ENCODE measurements around the gene AK8. TPM values are rescaled to one million over a fixed set of nuclear protein-coding genes. Genes with fewer than 3 reads are reported as not detected.

Gene AK8
- total and polyA plus RNA-seq, 9 of the 15 experiments (the other 6 are each of a cell fraction or from before 2014, with no cell fraction given): 0.06 to 0.37 TPM; not detected in 7

- H3K9ac ChIP-seq (ENCODE audit: insufficient read depth in 1 of 2, low read depth in 2 of 2, low read length in 2 of 2): no peak overlapping the region
- ChIA-PET POLR2A (interaction anchor here (0.8 to 1.5 kb wide), 2 partner anchors 9 to 12 kb away, joined by 3 to 5 read pairs; no protein-coding TSS in a partner anchor), CTCF (ENCODE audit: low intra/inter-chr PET ratio) (no interaction called here)
- WGBS (ENCODE audit: insufficient coverage, low coverage, missing lambda C conversion rate): 66% methylated on average over 9 of the region's 9 CpGs
- peaks cover 0 to 2% of the 10 kb centered on the region in 2 experiments; a peak in 2 of 5 replicates for H3K4me1 ChIP-seq (replicated peaks in 1 of 2; ENCODE audit: control insufficient read depth in 2 of 2, insufficient read depth in 2 of 2, low read length in 2 of 2)
- no peaks in the 10 kb centered on the region for H3K79me2 ChIP-seq (ENCODE audit: control insufficient read depth, insufficient read depth, low read length)
- ATAC-seq: no peak
- no peak overlapping the region for H3K4me2 ChIP-seq (ENCODE audit: insufficient read depth, low read length)
- in situ Hi-C loops (cut with MboI) (no loop called here), intact Hi-C loops (cut with micrococcal nuclease) (no loop called here)
- peaks cover 6 to 9% of the 10 kb centered on the region in 2 experiments; a peak in 4 of 5 replicates for H3K27me3 ChIP-seq (ENCODE audit: control insufficient read depth in 2 of 2, insufficient read depth in 2 of 2, low read length in 2 of 2)
- no peak for DNase-seq (ENCODE audit: extremely low read depth in 1 of 4, low spot score in 3 of 4)
- no peak for FAIRE-seq
- BruUV-seq (replicated peaks): no TSS peak
- H2AFZ ChIP-seq (ENCODE audit: low read depth, low read length): no peak overlapping the region
- H3K27ac ChIP-seq (ENCODE audit: extremely low read depth, low read depth, low read length): no peak overlapping the region
- H3K36me3 ChIP-seq (ENCODE audit: control insufficient read depth, insufficient read depth, low read length): peaks cover 35% of the 10 kb centered on the region; the same call in 2 of the 3 replicates
- H3K4me3 ChIP-seq: no peak overlapping the region
- 0 out of 2 replicates have a peak, but pooled peaks cover 4% of the 10 kb centered on the region for H4K20me1 ChIP-seq (replicated peaks; ENCODE audit: control insufficient read depth, insufficient read depth, low read length)
- H3K9me3 ChIP-seq (replicated peaks; ENCODE audit: control insufficient read depth, insufficient read depth, low read depth, low read length): no peaks in the 10 kb centered on the region
- TF ChIP-seq WHSC1 (IDR thresholded peaks at IDR 0.05; ENCODE audit: low read length) (no peak), PTTG1 (tag; IDR thresholded peaks at IDR 0.05; ENCODE audit: low read depth) (no peak), ZNF551 (CRISPR knock-in tag; IDR thresholded peaks at IDR 0.05) (no peak), THRA (IDR thresholded peaks at IDR 0.05) (no peak), FOXA1 (IDR thresholded peaks at IDR 0.05; ENCODE audit: borderline replicate concordance) (no peak), IFI16 (CRISPR knock-in tag; IDR thresholded peaks at IDR 0.05) (no peak), HLTF (IDR thresholded peaks at IDR 0.05) (no peak), MTA1 (IDR thresholded peaks at IDR 0.05; ENCODE audit: borderline replicate concordance) (no peak), ZKSCAN3 (CRISPR knock-in tag; IDR thresholded peaks at IDR 0.05) (no peak), ELK3 (CRISPR knock-in tag; IDR thresholded peaks at IDR 0.05) (no peak), NFYB (IDR thresholded peaks at IDR 0.05; ENCODE audit: extremely low read depth, insufficient read length) (no peak), ZBED1 (IDR thresholded peaks at IDR 0.05) (no peak), FOXK1 (CRISPR knock-in tag; IDR thresholded peaks at IDR 0.05; ENCODE audit: borderline replicate concordance) (no peak), POLR2H (tag; IDR thresholded peaks at IDR 0.05; ENCODE audit: low read depth) (no peak), VEZF1 (CRISPR knock-in tag; IDR thresholded peaks at IDR 0.05) (no peak)
- no peaks in the 10 kb centered on the region for H3K9me1 ChIP-seq (ENCODE audit: control insufficient read depth, insufficient read depth, low read length)
Observed at GRCh38 chr9:132894862-132895835, 17.1 kb upstream of the AK8 start.

All from K562 (cell line).